ENCODE measurements around the gene CAPNS2.

- no peak for TF ChIP-seq CTCF (IDR thresholded peaks at IDR 0.05)
- TF ChIP-seq EZH2 (IDR thresholded peaks at IDR 0.05), result no peak
- no peak for TF ChIP-seq EZH2phosphoT487 (IDR thresholded peaks at IDR 0.05)
Measured at GRCh38 chr16:55530316-55530856, 36.1 kb upstream of the CAPNS2 start.
